ENCODE measurements around the gene TPCN1. TPM values are rescaled to one million over a fixed set of nuclear protein-coding genes. Genes with fewer than 3 reads are reported as not detected.

TPCN1 gene
- total RNA-seq, 1 experiment from 2014 or later: 29.7 TPM

DNA sequence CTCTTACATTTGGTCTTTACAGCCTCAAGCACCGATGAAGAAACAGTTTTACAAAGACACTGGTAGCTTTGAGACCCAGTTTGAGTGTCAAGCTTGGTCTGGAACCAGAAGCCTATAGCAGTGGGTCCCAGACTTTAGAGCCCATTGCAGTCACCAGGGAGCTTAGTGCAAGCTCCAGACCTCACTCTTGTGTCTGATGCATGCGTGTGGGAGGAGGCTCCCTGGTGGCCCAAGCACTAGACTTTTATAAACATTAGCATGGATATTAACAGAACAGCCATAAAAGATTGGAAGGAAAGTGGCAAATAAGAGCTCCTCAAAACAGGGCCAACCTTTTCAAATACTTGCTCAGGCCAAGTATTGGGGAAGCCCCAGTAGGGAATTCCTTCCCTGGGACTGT lies 68.1 kb downstream of the TPCN1 start:
- intact Hi-C loops (cut with micrococcal nuclease): no loop called here
- ChIA-PET CTCF (no interaction called here), POLR2A (no interaction called here), RAD21 (ENCODE audit: low non-redundant PET in 1 of 2, low total read pairs in 2 of 2, uncharacterized antibody in 2 of 2, unreplicated experiment in 2 of 2) (no interaction called here)
- no peaks in the 10 kb centered on the region for H4K20me1 ChIP-seq (ENCODE audit: insufficient read depth)
- no peaks in the 10 kb centered on the region for H3K27me3 ChIP-seq (ENCODE audit: insufficient read depth, low read length)
- no peak overlapping the region for H3K9ac ChIP-seq (ENCODE audit: low read length)
- BruUV-seq (replicated peaks): no TSS peak
- no peak overlapping the region for H2AFZ ChIP-seq (ENCODE audit: low read depth, low read length, poor library complexity, severe bottlenecking)
- no peaks in the 10 kb centered on the region for H3K9me3 ChIP-seq (ENCODE audit: control insufficient read depth in 1 of 2, insufficient read depth in 1 of 2, low read depth in 1 of 2, low read length in 2 of 2)
- H3K27ac ChIP-seq (ENCODE audit: low read depth, low read length): no peak overlapping the region
- H3K4me1 ChIP-seq (ENCODE audit: control insufficient read depth in 1 of 2, insufficient read depth in 2 of 2, low read length in 2 of 2): no peaks in the 10 kb centered on the region
- H3K9me2 ChIP-seq (ENCODE audit: insufficient read depth): no peaks in the 10 kb centered on the region
- TF ChIP-seq RAD21 (IDR thresholded peaks at IDR 0.05; ENCODE audit: low read depth) (no peak), ZNF274 (IDR thresholded peaks at IDR 0.05; ENCODE audit: low read depth, low read length) (no peak), EGR1 (IDR thresholded peaks at IDR 0.05; ENCODE audit: low read depth) (no peak)
- TF ChIP-seq, protein P1, sequence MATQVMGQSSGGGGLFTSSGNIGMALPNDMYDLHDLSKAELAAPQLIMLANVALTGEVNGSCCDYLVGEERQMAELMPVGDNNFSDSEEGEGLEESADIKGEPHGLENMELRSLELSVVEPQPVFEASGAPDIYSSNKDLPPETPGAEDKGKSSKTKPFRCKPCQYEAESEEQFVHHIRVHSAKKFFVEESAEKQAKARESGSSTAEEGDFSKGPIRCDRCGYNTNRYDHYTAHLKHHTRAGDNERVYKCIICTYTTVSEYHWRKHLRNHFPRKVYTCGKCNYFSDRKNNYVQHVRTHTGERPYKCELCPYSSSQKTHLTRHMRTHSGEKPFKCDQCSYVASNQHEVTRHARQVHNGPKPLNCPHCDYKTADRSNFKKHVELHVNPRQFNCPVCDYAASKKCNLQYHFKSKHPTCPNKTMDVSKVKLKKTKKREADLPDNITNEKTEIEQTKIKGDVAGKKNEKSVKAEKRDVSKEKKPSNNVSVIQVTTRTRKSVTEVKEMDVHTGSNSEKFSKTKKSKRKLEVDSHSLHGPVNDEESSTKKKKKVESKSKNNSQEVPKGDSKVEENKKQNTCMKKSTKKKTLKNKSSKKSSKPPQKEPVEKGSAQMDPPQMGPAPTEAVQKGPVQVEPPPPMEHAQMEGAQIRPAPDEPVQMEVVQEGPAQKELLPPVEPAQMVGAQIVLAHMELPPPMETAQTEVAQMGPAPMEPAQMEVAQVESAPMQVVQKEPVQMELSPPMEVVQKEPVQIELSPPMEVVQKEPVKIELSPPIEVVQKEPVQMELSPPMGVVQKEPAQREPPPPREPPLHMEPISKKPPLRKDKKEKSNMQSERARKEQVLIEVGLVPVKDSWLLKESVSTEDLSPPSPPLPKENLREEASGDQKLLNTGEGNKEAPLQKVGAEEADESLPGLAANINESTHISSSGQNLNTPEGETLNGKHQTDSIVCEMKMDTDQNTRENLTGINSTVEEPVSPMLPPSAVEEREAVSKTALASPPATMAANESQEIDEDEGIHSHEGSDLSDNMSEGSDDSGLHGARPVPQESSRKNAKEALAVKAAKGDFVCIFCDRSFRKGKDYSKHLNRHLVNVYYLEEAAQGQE (IDR thresholded peaks at IDR 0.05; ENCODE audit: low read depth): no peak
- TF ChIP-seq, protein P2, sequence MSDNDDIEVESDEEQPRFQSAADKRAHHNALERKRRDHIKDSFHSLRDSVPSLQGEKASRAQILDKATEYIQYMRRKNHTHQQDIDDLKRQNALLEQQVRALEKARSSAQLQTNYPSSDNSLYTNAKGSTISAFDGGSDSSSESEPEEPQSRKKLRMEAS (IDR thresholded peaks at IDR 0.05): no peak
- H3K4me2 ChIP-seq (ENCODE audit: low read length): no peak overlapping the region
- H3K79me2 ChIP-seq (ENCODE audit: insufficient read depth, low read length): no peaks in the 10 kb centered on the region
- no peak for DNase-seq (ENCODE audit: low read depth, low spot score)
- H3K36me3 ChIP-seq (ENCODE audit: control insufficient read depth in 1 of 2, insufficient read depth in 2 of 2, low read length in 2 of 2): no peaks in the 10 kb centered on the region
- no peak for ATAC-seq
- H3K4me3 ChIP-seq (replicated peaks in 1 of 2; ENCODE audit: low read depth in 1 of 2, low read length in 2 of 2): no peak overlapping the region

DNA sequence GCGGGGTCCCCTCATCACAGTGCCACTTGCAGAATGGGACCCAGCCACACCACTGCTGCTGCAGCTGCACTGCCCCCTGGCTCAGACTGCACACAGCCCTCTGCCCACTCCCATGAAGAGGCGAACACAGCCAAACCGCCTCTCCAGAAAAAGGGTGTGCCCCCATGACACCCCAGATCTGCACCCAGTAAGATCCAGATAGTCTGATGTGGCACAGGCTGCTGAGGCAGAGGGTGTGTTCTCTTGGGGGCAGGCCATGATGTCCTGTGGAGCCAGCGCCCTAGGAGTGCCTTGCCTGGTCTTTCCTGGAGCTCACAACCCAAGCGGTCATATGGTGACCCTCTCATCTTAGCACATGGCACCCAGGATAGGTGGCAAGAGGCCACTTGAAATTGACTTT lies 69.2 kb downstream of the TPCN1 start:
- TF ChIP-seq RAD21 (IDR thresholded peaks at IDR 0.05; ENCODE audit: low read depth) (no peak), CEBPB (IDR thresholded peaks at IDR 0.05; ENCODE audit: low read depth) (no peak), JUND (IDR thresholded peaks at IDR 0.05) (no peak), SIN3A (IDR thresholded peaks at IDR 0.05; ENCODE audit: low read depth) (no peak), YY1 (IDR thresholded peaks at IDR 0.05; ENCODE audit: extremely low read depth, insufficient replicate concordance, low read depth, low read length) (no peak), EZH2 (IDR thresholded peaks at IDR 0.05) (no peak)
- TF ChIP-seq, protein P1 (IDR thresholded peaks at IDR 0.05; ENCODE audit: low read depth): no peak
- BruUV-seq (replicated peaks): no TSS peak
- no peaks in the 10 kb centered on the region for H3K9me2 ChIP-seq (ENCODE audit: insufficient read depth)
- H3K79me2 ChIP-seq (ENCODE audit: insufficient read depth, low read length): no peaks in the 10 kb centered on the region
- ChIA-PET CTCF (no interaction called here), POLR2A (no interaction called here), RAD21 (ENCODE audit: low non-redundant PET in 1 of 2, low total read pairs in 2 of 2, uncharacterized antibody in 2 of 2, unreplicated experiment in 2 of 2) (no interaction called here)
- ATAC-seq (no peak), DNase-seq (ENCODE audit: low read depth, low spot score) (no peak)
- H3K36me3 ChIP-seq (ENCODE audit: control insufficient read depth in 1 of 2, insufficient read depth in 2 of 2, low read length in 2 of 2): no peaks in the 10 kb centered on the region
- no peak overlapping the region for H3K27ac ChIP-seq (ENCODE audit: low read depth, low read length)
- no peaks in the 10 kb centered on the region for H3K4me1 ChIP-seq (ENCODE audit: control insufficient read depth in 1 of 2, insufficient read depth in 2 of 2, low read length in 2 of 2)
- H3K9me3 ChIP-seq (ENCODE audit: control insufficient read depth in 1 of 2, insufficient read depth in 1 of 2, low read depth in 1 of 2, low read length in 2 of 2): no peaks in the 10 kb centered on the region
- no peak overlapping the region for H3K4me3 ChIP-seq (replicated peaks in 1 of 2; ENCODE audit: low read depth in 1 of 2, low read length in 2 of 2)
- H4K20me1 ChIP-seq (ENCODE audit: insufficient read depth): no peaks in the 10 kb centered on the region
- intact Hi-C loops (cut with micrococcal nuclease): no loop called here
- H3K27me3 ChIP-seq (ENCODE audit: insufficient read depth, low read length): no peaks in the 10 kb centered on the region
- no peak overlapping the region for H3K4me2 ChIP-seq (ENCODE audit: low read length)
- no peak overlapping the region for H3K9ac ChIP-seq (ENCODE audit: low read length)
- no peak overlapping the region for H2AFZ ChIP-seq (ENCODE audit: low read depth, low read length, poor library complexity, severe bottlenecking)

Measured in HCT116 (cell line).